ENCODE results near the gene COPZ1.

DNA sequence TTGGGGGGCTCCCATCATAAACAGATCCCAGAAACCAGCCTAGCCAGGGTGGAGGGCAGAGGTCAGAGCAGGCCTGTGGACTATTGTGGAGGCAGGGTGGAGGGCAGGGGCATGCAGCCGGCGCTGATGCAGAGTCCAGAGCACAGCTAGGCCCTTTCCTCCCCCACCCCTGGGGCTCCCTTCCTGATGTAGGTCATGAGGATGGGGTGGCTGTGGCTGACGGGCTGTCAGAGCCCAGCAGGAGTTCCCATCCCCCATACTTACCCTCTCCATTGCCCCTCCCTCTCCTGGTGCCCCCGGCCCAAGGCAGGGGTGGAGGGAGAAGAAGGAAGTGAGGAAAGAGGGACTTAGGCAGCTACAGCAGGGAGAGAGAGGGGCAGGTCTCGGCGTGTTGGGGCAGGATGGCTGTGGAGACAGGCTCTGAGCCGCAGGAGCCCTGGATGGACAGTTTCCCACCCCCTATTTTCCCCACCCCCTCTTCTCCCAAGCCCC is 65.3 kb downstream of the COPZ1 start:
- TF ChIP-seq, protein P1, sequence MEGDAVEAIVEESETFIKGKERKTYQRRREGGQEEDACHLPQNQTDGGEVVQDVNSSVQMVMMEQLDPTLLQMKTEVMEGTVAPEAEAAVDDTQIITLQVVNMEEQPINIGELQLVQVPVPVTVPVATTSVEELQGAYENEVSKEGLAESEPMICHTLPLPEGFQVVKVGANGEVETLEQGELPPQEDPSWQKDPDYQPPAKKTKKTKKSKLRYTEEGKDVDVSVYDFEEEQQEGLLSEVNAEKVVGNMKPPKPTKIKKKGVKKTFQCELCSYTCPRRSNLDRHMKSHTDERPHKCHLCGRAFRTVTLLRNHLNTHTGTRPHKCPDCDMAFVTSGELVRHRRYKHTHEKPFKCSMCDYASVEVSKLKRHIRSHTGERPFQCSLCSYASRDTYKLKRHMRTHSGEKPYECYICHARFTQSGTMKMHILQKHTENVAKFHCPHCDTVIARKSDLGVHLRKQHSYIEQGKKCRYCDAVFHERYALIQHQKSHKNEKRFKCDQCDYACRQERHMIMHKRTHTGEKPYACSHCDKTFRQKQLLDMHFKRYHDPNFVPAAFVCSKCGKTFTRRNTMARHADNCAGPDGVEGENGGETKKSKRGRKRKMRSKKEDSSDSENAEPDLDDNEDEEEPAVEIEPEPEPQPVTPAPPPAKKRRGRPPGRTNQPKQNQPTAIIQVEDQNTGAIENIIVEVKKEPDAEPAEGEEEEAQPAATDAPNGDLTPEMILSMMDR (conservative IDR thresholded peaks at IDR 0.05; ENCODE audit: low read length), result no peak
- no peak for TF ChIP-seq EZH2phosphoT487 (IDR thresholded peaks at IDR 0.05; ENCODE audit: borderline replicate concordance)

Data from Loucy (cell line).